ENCODE results near the gene SLC44A5.
"Not testable (repeated sequence)": the region's sequence is repeated elsewhere in the genome, so short reads cannot be mapped to it uniquely, and the experiment has no call there.

GRCh38 chr1:75593457-75593856, 17.5 kb downstream of the SLC44A5 start:
- TF ChIP-seq, protein P1, sequence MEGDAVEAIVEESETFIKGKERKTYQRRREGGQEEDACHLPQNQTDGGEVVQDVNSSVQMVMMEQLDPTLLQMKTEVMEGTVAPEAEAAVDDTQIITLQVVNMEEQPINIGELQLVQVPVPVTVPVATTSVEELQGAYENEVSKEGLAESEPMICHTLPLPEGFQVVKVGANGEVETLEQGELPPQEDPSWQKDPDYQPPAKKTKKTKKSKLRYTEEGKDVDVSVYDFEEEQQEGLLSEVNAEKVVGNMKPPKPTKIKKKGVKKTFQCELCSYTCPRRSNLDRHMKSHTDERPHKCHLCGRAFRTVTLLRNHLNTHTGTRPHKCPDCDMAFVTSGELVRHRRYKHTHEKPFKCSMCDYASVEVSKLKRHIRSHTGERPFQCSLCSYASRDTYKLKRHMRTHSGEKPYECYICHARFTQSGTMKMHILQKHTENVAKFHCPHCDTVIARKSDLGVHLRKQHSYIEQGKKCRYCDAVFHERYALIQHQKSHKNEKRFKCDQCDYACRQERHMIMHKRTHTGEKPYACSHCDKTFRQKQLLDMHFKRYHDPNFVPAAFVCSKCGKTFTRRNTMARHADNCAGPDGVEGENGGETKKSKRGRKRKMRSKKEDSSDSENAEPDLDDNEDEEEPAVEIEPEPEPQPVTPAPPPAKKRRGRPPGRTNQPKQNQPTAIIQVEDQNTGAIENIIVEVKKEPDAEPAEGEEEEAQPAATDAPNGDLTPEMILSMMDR (conservative IDR thresholded peaks at IDR 0.05; ENCODE audit: low read length) = not testable (repeated sequence)
- TF ChIP-seq EZH2phosphoT487 (IDR thresholded peaks at IDR 0.05; ENCODE audit: borderline replicate concordance) = not testable (repeated sequence)
